ENCODE measurements around the gene KNL1. TPM values are rescaled to one million over a fixed set of nuclear protein-coding genes. Genes with fewer than 3 reads are reported as not detected.

Gene KNL1
- total and polyA plus RNA-seq, 12 donors, result 0.13 to 7.9 (median 1.4) TPM

- no peaks in the 10 kb centered on the region for H3K36me3 ChIP-seq (replicated peaks in 1 of 2)
- intact Hi-C loops (cut with DNase I), result loop anchor here in 1 of 2 donors (10.0 kb wide), 1 partner anchor 284 kb away; no protein-coding TSS in a partner anchor
- TF ChIP-seq CTCF (IDR thresholded peaks at IDR 0.05) (no peak), POLR2A (IDR thresholded peaks at IDR 0.05) (no peak)
- WGBS, 4 donors, result 93 to 96% (median 93%) methylated on average over 12 of the region's 12 CpGs
- H3K27ac ChIP-seq, result no peak overlapping the region
- peaks cover 3% of the 10 kb centered on the region for H3K27me3 ChIP-seq
- no peaks in the 10 kb centered on the region for H3K4me1 ChIP-seq (replicated peaks in 1 of 2)
- DNase-seq, result no peak
- H3K4me3 ChIP-seq, result no peak overlapping the region
- no peaks in the 10 kb centered on the region for H3K9me3 ChIP-seq (replicated peaks in 1 of 3)
These were observed 6.9 kb downstream of the KNL1 start for GRCh38 chr15:40600956-40601355.

DNA sequence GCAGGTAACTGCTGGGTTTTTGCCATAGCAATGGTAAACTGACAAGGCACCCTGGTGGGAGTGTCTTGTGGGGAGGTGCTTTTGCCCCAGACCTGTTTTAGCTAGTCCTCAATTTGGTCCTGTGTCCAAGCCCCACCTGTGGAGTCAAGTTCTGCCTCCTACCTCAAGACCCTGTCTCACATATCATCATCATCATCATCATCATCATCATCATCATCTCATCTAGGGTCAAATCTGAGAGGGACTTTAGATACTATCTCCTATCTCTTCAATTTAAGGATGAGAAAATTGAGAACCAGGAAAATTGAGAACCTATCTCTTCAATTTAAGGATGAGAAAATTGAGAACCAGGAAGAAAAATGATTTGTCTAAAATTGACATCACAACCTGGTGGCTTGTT, 9.9 kb downstream of the KNL1 start:
- H3K4me3 ChIP-seq, result no peak overlapping the region

DNA sequence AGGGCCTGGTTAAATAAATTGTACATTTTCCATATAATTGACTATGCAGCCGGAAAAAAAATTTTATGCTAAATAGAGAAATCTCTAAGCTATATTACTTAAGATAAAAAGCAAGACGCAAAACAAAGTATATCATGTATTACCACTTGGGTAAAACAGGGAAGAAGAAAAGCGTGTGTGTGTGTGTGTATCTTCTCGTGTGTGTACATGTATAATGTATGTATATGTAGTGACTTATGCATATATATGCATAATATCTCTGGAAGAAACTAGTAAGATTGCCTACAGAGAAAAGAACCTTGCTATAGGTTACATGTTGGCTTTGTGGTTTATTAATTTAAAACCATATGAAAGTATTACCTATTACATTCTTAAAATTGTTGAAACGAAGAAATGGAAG, 19.0 kb downstream of the KNL1 start:
- WGBS, 4 donors, result 77 to 95% (median 88%) methylated on average over 5 of the region's 5 CpGs
- no peaks in the 10 kb centered on the region for H3K4me1 ChIP-seq (replicated peaks in 1 of 2)
- H3K4me3 ChIP-seq, result no peak overlapping the region
- TF ChIP-seq CTCF (IDR thresholded peaks at IDR 0.05) (no peak), POLR2A (IDR thresholded peaks at IDR 0.05) (no peak)
- no peaks in the 10 kb centered on the region for H3K36me3 ChIP-seq (replicated peaks in 1 of 2)
- no peaks in the 10 kb centered on the region for H3K9me3 ChIP-seq (replicated peaks in 1 of 3)
- no peak for DNase-seq
- H3K27me3 ChIP-seq, result no peaks in the 10 kb centered on the region
- intact Hi-C loops (cut with DNase I), result no loop called here
- no peak overlapping the region for H3K27ac ChIP-seq

More for the DNA sequence above, 9.9 kb downstream of the KNL1 start:
- intact Hi-C loops (cut with DNase I), result loop anchor here in 1 of 2 donors (10.0 kb wide), 1 partner anchor 281 kb away; no protein-coding TSS in a partner anchor
- H3K9me3 ChIP-seq (replicated peaks in 1 of 3), result no peaks in the 10 kb centered on the region
- no peak for DNase-seq
- TF ChIP-seq CTCF (IDR thresholded peaks at IDR 0.05), result no peak
- no peak for TF ChIP-seq POLR2A (IDR thresholded peaks at IDR 0.05)
- H3K27me3 ChIP-seq, result no peaks in the 10 kb centered on the region
- no peaks in the 10 kb centered on the region for H3K36me3 ChIP-seq (replicated peaks in 1 of 2)
- H3K27ac ChIP-seq, result no peak overlapping the region
- H3K4me1 ChIP-seq (replicated peaks in 1 of 2), result no peaks in the 10 kb centered on the region

GRCh38 chr15:40618023-40618422, 24.0 kb downstream of the KNL1 start:
- Histone ChIP-seq H3K27ac (no peak overlapping the region), H3K27me3 (no peaks in the 10 kb centered on the region), H3K9me3 (replicated peaks in 1 of 3) (no peaks in the 10 kb centered on the region), H3K36me3 (replicated peaks in 1 of 2) (no peaks in the 10 kb centered on the region), H3K4me1 (replicated peaks in 1 of 2) (no peaks in the 10 kb centered on the region), H3K4me3 (no peak overlapping the region)
- WGBS, 4 donors, result 65 to 79% (median 76%) methylated on average over 2 of the region's 2 CpGs
- intact Hi-C loops (cut with DNase I), result no loop called here
- TF ChIP-seq POLR2A (IDR thresholded peaks at IDR 0.05), result no peak
- no peak for DNase-seq

DNA sequence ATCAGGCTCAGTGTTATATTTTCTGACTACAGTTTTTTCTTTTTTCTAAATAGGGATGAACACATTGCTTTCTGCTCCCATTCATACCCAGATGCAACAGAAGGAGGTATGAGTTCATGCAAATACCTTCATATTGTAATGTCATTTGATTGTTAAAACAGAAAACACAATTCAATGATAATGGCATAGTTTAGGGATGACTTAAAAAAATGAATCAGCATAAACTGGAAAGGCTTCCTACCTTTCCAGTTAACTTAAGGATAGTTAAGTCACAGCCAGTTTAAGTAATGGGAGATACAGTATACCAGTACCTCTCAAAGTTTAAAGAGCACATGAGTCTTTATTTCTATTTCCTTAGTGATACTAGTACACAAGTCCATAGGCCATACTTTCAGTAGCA, 24.9 kb downstream of the KNL1 start:
- Histone ChIP-seq H3K27ac (no peak overlapping the region), H3K4me3 (no peak overlapping the region), H3K36me3 (replicated peaks in 1 of 2) (no peaks in the 10 kb centered on the region), H3K4me1 (replicated peaks in 1 of 2) (no peaks in the 10 kb centered on the region), H3K9me3 (replicated peaks in 1 of 3) (no peaks in the 10 kb centered on the region), H3K27me3 (no peaks in the 10 kb centered on the region)
- TF ChIP-seq POLR2A (IDR thresholded peaks at IDR 0.05), result no peak
- no peak for TF ChIP-seq CTCF (IDR thresholded peaks at IDR 0.05)
- DNase-seq, result no peak
- intact Hi-C loops (cut with DNase I), result no loop called here
